Kidney (tissue), 14 donors: ENCODE measurements around the gene TBX19. TPM values are rescaled to one million over a fixed set of nuclear protein-coding genes. Genes with fewer than 3 reads are reported as not detected.

Source experiments
- DNase-seq, 5 donors: peaks; one replicate each; pipeline ENCODE4 v3.0.0-alpha.2; 2013 to 2020
- FAIRE-seq: peaks from 2 replicates; lab custom pipeline; 2012; peaks lifted over from hg19 to GRCh38; lab: Jason Lieb, UNC
- H3K27ac ChIP-seq, 2 donors: one replicate each; pipeline ENCODE4 v1.7.0; 2013; ENCODE audit warnings: low read depth in 2 of 2, low read length in 2 of 2, inconsistent platforms in 1 of 2
- H3K27me3 ChIP-seq: one replicate; pipeline ENCODE4 v1.7.1; 2013; ENCODE audit warnings: low read length, inconsistent platforms; ENCODE audit not compliant: control insufficient read depth, insufficient read depth
- H3K36me3 ChIP-seq, 3 donors: one replicate each; pipeline versions ENCODE4 v1.7.0 to v1.7.1; 2013; ENCODE audit warnings: low read length in 3 of 3, control low read depth in 1 of 3, inconsistent platforms in 1 of 3; ENCODE audit not compliant: insufficient read depth in 3 of 3, control insufficient read depth in 2 of 3
- H3K4me1 ChIP-seq, 3 donors: one replicate each; pipeline versions ENCODE4 v1.7.0 to v1.7.1; 2013; ENCODE audit warnings: low read length in 3 of 3, inconsistent platforms in 1 of 3, low read depth in 1 of 3; ENCODE audit not compliant: control insufficient read depth in 2 of 3, insufficient read depth in 2 of 3
- H3K4me3 ChIP-seq, 3 donors: one replicate each; pipeline versions ENCODE4 v1.7.0 to v1.8.1; 2013; ENCODE audit warnings: low read length in 3 of 3, control low read depth in 1 of 3, inconsistent platforms in 1 of 3
- H3K9ac ChIP-seq, 3 donors: one replicate each; pipeline versions ENCODE4 v1.7.0 to v1.7.1; 2013; ENCODE audit warnings: low read length in 3 of 3, control low read depth in 1 of 3, inconsistent platforms in 1 of 3
- H3K9me3 ChIP-seq, 3 donors: one replicate each; pipeline versions ENCODE4 v1.7.0 to v1.7.1; 2013; ENCODE audit warnings: low read length in 3 of 3, control low read depth in 1 of 3, inconsistent platforms in 1 of 3; ENCODE audit not compliant: control insufficient read depth in 2 of 3, insufficient read depth in 1 of 3
- intact Hi-C: fragments of 100-400 bp; cut with DNase I; formaldehyde crosslinking; loops from one replicate; pipeline ENCODE4 v1.11.1; 2022
- polyA plus RNA-seq: library from polyadenylated mRNA; stranded (reverse); fragments of 350-450 nt; fragmentation: Illumina TruSeq; extraction: RNeasy Lipid Tissue Mini Kit (QIAGEN cat#74804); gene quantifications from one replicate; pipeline ENCODE4 v1.2.3, GENCODE V29; 2014; ENCODE audit warnings: low read depth, low replicate concordance; ENCODE audit not compliant: insufficient read depth
- total RNA-seq: library from RNA; stranded (reverse); fragmentation: NEBNext Ultra II Directional; extraction: Animal tissue kit (Norgen Biotek cat#: 25700); gene quantifications from one replicate; pipeline ENCODE4 v1.2.1, GENCODE V29; 2021
- TF ChIP-seq, protein P1 (sequence below): IDR thresholded peaks from 3 replicates; pipeline ENCODE4 v1.5.1; 2012; ENCODE audit warnings: mild to moderate bottlenecking, moderate library complexity, borderline replicate concordance; ENCODE audit not compliant: insufficient read depth; ENCODE audit errors: extremely low read depth
- donor health status: control.
- donor health status: control.
- donor health status: control.
- donor health status: control.
- donor health status: control.
- donor health status: DM: yes; HTN: yes; CAD: no.
- donor health status: Normal renal cell carcinoma (clear cell type).

TBX19 gene
- total and polyA plus RNA-seq, 2 donors from 2014 or later, result 1.6 to 2.0 TPM

DNA sequence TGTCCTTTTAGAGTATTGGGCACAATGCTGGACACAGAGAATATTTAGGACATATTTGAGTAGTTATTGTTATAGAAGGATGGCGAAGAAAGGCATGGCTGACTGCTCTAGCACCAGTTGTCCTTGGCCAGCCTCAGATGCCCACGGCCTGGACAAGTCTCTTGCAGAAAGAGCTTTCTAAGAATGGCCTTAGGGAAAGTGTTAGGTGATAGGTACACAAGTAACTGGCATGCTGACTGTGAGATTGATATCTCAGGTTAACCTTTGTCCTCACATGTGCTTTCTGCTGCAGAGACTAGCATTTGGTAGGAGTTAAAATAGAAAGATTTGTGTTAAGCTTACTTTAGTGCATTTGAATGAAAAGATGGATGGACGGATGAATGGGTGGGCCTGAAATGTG lies 44.7 kb upstream of the TBX19 start:
- Histone ChIP-seq H3K4me3 (no peak overlapping the region), H3K9ac (no peak overlapping the region), H3K36me3 (peaks cover 9 to 48% (median 21%) of the 10 kb centered on the region in 3 donors), H3K4me1 (peaks cover 0 to 22% (median 13%) of the 10 kb centered on the region in 3 donors), H3K27ac (no peak overlapping the region), H3K27me3 (no peaks in the 10 kb centered on the region), H3K9me3 (no peaks in the 10 kb centered on the region)
- intact Hi-C loops, result no loop called here
- TF ChIP-seq, protein P1, sequence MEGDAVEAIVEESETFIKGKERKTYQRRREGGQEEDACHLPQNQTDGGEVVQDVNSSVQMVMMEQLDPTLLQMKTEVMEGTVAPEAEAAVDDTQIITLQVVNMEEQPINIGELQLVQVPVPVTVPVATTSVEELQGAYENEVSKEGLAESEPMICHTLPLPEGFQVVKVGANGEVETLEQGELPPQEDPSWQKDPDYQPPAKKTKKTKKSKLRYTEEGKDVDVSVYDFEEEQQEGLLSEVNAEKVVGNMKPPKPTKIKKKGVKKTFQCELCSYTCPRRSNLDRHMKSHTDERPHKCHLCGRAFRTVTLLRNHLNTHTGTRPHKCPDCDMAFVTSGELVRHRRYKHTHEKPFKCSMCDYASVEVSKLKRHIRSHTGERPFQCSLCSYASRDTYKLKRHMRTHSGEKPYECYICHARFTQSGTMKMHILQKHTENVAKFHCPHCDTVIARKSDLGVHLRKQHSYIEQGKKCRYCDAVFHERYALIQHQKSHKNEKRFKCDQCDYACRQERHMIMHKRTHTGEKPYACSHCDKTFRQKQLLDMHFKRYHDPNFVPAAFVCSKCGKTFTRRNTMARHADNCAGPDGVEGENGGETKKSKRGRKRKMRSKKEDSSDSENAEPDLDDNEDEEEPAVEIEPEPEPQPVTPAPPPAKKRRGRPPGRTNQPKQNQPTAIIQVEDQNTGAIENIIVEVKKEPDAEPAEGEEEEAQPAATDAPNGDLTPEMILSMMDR, result no peak
- FAIRE-seq, result no peak
- DNase-seq, result no peak

DNA sequence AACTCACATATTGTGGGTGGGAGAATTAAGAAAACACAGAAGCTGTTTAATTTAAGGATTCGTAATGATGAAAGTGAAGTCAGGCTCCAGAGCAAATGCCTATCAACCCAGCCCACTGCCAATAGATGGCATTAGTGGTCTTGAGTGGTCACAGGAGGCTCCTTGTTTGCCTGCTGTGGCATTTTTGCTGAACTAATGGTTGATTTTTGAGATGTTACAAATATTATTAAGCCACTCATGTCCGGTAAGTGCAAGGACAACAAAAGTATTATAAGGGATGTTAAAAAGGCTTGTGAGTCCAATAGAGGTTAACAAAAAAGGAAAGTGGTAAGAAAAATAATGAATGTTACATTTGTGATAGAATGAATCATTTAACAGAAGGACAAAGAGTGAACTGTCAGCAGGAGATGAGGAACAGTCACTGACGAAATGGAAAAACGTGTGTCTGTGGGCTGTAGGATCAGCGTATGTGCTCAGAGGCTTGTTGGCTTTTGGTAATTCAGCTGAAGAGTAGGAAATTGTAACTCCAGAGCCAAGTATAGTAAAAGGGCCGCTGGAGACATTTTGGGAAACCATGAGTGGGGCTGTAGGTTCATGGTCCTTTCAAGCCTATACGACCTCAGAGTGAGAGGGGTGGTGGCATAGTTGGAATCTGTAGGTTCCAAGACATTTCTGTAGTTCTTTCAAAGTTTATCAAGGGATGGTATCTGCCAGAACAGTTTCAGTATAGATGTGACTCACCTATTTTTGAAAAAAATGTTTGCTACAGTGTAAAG lies 43.7 kb upstream of the TBX19 start:
- Histone ChIP-seq H3K9me3 (no peaks in the 10 kb centered on the region), H3K27ac (no peak overlapping the region), H3K27me3 (no peaks in the 10 kb centered on the region), H3K36me3 (peaks cover 9 to 47% (median 23%) of the 10 kb centered on the region in 3 donors), H3K9ac (no peak overlapping the region), H3K4me3 (no peak overlapping the region), H3K4me1 (peaks cover 0 to 17% (median 13%) of the 10 kb centered on the region in 3 donors)
- intact Hi-C loops, result no loop called here
- DNase-seq (no peak), FAIRE-seq (no peak)
- TF ChIP-seq, protein P1, result no peak

DNA sequence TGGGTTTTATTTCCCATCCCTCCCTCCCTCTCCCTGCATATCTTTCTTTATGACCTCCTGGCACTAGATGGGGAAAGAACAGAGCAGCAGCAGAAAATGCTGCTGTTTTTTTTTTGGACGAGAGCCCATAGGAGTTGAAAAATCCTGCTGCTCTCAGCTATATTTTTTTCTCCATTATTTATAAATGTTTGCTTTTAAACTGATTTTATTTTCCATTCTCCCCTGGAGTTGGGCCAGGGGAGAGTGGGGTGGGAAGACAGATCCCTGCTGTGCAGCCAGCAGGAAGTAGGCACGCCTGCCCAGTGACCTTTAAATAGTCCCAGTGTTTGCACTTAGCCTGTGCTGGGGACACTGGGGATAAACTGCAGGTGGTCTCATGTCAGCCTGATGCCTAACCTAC lies 37.5 kb upstream of the TBX19 start:
- Histone ChIP-seq H3K36me3 (peaks cover 2 to 20% (median 15%) of the 10 kb centered on the region in 3 donors), H3K9ac (no peak overlapping the region), H3K27me3 (no peaks in the 10 kb centered on the region), H3K9me3 (no peaks in the 10 kb centered on the region), H3K4me1 (peaks cover 0 to 14% (median 12%) of the 10 kb centered on the region in 3 donors), H3K4me3 (no peak overlapping the region), H3K27ac (peak overlapping the region in 1 of 2 donors; percentile 54)
- no peak for FAIRE-seq
- intact Hi-C loops, result no loop called here
- DNase-seq, result peak in 3 of 5 donors; percentile 34 to 78 (median 59)
- TF ChIP-seq, protein P1, result no peak
